Measurements from ENCODE around the gene CD58.
A peak's percentile ranks its signal among the peaks of the same experiment; 100 is the strongest.
"Not testable (repeated sequence)": the region's sequence is repeated elsewhere in the genome, so short reads cannot be mapped to it uniquely, and the experiment has no call there.

The CD58 gene

DNA sequence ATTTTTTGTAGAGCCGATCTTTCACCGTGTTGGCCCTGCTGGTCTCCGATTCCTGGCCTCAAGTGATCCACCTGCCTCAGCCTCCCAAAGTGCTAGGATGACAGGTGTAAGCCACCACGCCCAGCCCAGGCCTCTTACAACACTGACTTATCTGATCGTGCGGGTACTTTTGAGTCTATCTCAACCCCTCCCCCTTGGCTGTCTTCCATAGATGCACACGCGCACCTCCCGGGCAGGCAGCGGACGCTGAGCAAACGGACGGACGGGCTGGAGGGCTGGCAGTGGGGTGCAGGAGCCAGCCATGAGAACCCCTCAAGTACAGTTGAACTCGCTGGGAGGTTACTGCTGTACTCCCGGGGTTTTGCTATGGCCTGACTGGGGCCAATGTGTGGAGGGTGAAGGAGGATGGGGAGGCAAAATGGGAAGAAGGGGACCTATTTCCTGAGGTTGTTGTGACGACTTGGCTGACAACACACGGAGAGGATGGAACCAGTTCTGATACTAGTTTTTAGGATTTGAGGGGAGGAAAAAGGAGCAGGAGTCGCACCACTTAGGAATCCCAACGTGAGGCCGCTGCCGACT, 959 bp downstream of the CD58 start:
- DNase-seq = peak; percentile 64

DNA sequence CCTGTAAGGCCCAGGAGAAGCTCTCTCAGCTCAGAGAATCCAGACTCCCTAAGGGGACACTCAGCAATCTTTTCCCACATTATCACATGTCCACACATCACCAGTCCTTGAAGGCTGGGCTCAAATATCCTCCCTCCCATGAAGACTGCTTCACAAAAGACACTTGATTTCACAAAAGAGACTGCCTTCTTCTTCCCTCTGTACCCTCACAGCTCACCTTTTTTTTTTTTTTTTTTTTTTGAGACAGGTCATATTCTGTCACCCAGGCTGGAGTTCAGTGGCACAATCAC, 1.5 kb downstream of the CD58 start:
- no peak for DNase-seq

DNA sequence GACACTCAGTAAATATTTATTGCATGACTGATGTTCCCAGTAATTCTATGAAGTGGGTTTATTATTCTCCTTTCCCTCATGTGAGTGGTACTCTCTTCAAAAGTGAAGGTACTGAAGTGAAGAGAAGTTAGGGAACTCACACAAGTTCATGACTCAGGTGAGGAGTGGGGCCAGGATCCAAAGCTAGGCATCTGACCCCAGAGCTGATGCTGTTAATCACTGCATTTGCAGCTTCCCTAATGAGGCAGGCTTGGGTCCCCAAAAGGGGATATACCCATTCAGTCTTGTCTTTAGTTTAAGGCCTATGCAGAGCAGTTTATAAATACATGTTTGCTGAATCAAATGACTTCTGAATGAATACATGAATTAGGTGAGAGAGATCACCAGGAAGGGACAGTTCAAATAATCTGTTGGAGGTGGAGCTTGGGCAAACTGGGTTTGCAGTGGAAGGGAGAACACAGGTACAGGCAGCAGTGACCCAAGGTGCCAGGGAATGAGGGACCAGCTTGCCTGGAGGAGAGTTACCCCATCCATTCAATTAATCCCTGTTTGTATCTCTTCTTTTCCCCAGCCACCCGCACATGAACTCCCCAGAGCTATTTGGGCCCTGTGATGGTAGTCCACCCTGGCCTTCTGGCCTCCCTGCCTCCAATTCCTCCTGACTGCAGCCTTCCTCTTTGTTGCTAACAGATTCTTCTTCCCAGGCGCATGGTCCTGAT, 2.0 kb downstream of the CD58 start:
- no peak for DNase-seq

DNA sequence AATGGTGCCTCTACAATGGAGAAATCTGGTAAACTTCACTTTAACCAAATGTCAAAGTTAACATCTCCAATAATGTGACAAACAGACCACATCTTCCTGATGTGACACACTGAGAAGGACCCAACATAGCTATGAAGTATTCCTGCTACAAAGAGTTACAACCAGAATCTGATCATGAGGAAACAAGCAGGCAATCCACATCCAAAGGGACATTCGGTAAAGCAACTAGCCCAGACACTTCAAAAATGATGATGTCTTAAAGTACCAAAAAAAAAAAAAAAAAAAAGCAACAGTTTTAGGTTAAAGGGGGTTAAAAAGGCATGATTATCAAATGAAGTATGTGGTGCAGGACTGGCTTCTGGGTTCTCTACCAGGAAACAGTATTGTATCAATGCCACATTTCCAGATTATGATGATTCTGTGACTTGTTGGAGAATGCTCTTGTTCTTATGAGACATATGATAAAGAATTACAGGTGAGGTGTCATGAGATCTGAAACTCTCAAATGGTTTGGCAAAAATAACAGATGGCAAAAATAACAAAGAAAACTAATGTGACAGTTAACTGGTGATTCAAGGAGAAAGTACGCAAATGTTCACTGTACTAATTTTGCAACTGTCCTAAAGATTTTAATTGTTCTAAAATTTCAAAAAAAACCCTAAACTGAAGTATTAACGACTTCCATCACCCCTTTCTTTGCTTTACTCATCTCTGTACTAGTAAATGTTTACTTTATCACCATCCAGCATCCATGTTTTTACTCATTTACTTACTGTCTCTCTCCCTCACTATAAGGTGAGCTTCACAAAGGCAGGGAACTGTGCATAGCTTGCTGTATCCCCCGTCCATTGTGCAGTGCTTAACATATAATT, 2.8 kb downstream of the CD58 start:
- DNase-seq = no peak

DNA sequence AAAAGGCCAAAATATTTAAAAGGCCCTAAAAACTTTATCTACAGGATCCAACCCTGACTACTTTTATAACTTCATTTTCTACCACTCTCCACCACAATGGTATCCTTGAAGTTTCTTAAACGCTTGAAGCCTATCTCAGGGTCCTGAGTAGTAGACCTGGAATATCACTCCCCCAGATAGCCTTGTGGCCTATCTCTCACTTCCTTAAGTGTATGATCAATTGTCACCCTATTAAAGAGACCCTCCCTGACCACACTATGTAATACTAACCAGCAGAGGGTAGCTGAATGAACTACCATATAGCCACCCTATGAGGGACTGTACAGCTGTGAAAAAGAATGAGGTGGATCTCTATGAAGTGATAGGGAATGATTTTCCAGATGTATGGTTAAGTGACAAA, 5.6 kb downstream of the CD58 start:
- DNase-seq = no peak

DNA sequence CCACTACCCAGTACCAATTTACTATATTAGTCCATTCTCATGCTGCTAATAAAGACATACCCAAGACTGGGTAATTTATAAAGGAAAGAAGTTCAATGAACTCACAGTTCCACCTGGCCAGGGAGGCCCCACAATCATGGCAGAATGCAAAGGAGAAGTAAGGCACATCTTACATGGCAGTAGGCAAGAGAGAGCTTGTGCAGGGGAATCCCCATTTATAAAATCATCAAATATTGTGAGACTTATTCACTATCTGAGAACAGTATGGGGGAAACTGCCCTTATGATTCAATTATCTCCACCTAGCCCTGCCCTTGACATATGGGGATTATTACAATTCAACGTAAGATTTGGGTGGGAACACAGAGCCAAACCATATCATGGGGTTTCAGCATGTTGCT, 6.4 kb downstream of the CD58 start:
- no peak for DNase-seq

DNA sequence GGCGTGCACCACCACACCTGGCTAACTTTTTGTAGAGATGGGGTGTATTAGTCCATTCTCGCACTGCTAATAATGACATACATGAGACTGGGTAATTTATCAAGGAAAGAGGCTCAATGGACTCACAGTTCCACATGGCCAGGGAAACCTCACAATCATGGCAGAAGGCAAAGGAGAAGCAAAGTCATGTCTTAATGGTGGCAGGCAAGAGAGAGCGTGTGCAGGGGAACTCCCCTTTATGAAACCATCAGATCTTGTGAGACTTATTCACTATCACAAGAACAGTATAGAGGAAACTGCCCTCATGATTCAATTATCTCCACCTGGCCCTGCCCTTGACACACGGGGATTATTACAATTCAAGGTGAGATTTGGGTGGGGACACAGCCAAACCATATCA, 8.4 kb downstream of the CD58 start:
- not testable (repeated sequence) for DNase-seq

DNA sequence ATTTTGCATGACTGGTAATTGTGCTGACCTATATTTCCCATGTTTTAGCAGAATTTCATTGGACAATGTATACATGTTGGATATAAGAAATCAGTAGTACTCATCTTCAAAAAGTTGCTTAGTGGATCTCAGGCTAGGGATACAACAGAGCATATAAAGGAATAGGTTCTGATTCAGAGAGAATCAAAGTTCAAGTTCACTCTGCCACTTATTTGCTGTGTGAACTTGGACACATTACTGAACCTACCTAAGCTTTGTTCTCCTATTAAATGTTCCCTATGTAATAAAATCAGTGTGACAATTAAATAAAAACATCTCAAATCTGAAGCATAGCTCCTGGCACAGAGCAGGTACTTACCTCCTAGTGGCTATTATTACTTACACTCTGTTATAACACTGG, 9.3 kb downstream of the CD58 start:
- no peak for DNase-seq

DNA sequence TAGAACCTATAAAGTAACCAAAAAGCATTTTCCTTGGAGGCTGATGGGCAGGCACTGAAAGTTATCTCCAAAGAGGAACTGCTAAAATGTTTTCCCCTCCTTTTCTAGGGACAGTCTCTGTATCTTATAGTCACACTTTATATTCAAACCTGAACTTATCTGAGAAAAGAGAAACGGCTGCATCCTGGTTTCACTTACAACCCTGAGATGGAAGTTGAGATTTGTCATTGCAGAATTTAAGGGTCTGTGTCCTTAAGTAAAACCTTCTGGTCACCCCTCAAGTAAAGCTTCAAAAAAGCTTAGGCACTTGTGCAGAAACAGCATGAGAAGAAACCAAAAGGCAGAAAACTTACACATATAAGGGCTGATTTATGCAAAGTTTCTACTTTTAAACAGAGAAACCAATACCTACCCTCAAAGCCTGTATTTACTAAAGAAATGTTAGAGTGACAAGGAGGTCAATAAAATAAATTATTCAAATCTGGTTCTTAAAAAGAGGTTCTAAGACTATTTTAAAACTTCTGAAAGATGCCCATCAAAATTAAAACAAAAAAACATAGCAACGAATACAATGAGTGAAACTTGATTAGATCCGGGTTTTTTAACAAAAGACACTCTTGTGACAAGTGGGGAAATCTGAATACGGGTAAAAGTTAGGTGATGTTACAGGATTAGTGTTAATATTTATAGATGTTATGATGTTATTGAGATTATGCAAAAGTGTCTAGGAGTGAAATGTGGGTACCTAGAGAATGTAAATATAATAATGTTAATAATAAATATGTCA, 9.9 kb downstream of the CD58 start:
- no peak for DNase-seq

DNA sequence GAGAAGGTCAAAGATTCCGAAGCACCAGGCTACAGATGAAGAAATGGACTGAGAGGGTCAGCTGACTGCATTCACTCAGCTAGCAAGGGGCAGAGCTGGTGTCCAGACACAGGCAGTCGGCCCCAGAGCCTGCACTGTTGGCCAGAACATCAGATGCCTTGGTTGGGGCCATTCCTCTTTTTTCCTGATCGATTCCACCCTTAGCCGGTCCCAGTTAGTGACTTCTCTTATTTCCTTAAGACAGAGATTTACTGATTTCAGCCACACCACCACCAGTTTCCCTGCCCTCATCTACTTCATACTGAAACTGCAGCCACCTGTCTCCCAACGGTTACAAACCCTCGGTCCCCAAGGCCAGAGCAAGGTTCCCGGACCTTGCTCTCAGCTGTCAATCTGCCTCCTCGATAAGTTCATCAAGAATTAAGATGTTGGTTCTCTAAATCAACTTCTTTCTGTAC, 11.5 kb downstream of the CD58 start:
- no peak for DNase-seq

DNA sequence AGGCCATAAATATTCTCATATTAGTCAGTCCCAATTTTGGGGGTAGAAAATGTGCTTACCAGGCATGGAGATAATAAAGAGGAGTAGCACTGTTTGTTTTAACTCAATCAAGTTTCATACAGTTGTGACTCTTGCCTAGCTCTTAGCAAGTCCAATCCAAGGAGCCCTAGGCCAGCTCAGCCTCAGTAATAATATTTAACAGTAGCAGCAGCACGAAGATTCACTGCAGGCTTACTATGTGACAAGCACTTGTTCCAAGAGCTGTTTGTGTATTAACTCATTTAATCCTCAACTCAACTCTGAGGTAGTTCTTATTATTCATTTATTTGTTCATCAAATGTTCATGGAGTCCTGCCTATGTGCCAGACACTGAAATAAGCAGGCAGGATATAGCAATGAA, 12.3 kb downstream of the CD58 start:
- DNase-seq = no peak

DNA sequence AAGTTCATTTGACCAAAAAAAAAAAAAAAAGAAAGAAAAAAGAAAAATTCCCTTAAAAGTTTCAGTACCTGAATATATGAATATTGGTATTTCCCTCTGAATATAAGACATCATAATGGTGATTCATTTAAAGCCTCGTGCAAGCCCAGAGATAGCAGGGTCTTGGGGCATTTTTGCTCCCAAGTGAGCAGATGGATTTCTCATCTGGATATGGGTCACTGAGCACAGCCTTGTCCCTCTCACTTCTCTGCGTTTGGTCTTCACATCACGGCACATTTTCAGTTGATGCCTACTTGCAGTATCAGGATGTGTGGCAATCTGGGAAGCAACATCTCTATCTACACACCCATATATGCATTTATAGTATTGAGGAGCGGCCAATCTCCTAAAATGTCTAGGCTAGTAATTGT, 12.7 kb downstream of the CD58 start:
- no peak for DNase-seq

DNA sequence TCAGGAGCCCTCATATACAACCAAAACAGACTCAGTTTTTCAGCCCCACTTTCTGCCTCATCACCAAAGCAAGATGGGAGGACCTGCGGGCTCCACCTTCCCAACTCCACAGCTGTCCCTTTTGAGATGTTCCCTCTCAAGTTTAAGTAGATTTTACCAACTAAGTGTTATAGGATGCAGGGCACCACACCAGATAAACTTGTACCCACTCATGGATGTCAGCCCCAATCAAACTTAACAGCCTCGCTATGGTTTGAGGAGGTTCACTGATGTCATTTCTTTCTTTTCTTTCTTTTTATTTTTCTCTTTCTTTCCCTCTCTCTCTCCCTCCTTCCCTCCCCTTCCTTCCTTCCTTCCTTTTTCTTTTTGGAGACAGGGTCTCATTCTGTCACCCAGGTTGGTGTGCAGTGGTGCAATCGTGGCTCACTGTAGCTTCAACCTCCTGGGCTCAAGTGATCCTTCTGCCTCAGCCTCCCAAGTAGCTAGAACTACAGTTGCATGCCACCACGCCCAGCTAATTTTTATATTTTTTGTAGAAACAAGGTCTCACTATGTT, 13.4 kb downstream of the CD58 start:
- DNase-seq = no peak

DNA sequence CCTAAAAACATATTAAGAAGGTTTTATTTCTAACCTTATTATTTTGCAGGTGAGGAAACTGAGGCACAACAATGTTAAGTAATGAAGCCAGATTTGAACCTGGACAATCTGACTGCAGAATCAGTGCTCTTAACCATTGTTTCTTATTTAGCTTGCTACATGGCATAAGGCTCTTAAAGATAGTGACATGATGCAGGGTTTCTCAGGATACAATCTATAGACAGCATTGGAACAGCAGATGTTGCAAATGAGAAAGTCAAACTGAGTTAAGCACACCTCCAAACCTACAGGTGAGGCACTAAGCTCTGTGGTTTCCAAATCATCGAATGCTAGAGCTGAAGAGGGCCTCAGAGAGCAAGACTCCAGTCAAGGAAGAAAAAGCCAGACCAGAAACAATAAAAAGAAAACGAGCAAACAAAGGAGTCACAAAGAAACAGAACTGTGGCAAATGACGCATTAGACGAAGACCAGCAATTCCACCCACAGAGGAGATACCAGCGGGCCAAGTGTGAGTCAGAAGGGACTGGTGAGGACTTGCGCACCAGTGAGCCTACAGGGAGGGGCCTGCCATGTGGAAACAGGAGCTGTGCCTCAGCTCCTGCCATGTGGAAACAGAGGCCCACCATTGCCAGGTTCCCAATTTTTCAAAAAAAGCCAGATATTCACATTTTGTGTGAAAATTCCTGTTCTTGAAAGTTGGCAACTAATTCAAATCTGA, 14.4 kb downstream of the CD58 start:
- no peak for DNase-seq

DNA sequence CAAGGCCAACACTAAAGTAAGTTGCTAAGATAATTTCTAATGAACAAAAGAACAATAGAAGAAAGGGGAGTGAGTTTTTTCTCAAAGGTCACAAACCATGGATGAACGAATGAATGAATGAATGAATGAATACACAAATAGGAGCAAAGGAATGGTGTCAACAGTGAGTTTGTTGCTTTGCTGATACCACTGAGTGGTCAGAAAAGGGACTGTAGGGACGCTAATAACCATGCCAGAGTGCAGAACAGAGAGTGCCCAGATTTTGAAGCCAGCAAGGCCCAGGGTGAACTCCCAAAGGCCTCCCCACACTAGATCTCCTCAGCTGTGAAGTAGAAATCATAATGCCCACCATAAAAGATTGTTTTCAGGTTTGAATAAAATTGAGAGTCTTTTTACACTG, 15.9 kb downstream of the CD58 start:
- no peak for DNase-seq

DNA sequence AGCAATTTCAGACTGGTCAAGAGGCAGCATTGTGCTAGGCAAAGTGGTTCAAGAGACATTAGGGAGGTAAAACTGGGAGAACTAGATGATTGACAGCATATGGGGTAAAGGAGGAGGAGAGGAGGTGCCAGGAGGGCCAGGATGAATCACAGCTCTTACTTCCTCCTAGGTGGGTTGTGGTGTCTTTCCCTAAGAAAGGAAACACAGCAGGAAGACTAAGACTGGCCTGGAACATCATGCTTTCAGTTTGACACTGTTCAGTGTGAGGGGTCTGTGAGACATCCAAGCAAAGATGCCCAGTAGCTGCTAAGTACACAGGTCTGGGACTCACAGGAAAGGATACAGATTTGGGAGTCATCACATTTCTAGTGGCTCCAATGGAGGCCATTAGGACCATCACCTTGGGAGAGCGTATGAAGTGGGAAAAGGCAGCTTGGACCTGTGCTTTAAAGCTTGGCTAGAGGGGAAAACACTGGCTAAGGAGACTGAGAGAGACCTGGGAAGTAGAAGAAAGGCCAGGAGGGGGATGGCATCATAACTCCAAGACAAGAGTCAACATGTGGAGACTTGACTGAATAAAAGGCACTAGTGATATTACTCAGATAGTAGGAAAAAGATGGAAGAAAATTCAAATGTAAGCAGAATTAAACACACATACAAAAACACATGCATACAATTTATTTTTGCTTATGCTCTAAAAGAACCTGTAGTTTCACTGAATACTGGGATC, 17.3 kb downstream of the CD58 start:
- DNase-seq = no peak

DNA sequence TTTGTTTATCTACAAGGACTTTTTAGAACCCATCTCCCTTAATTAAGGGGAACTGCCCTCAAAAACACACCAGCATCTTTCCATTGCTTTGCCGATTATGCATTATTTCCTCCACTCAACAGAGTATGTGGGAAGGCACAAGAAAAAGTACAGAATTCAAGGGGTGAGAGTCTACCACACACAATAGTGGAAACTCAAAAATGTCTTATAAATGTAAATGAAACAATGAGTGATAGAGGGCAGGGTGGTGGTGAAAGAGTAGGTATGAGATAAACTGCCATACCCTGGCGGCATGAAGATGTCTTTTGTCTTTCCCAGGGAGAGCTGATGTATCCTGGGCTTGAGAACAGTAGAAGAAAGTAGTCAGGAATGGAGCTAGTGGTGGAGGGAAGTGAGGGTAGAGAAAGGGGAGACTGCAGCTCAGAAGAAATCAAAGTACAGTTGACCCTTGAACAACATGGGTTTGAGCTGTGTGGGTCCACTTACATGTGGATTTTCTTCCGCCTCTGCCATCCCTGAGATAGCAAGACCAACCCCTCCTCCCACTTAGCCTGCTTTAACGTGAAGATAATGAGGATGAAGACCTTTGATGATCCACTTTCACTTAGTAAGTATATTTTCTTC, 24.4 kb downstream of the CD58 start:
- DNase-seq = no peak

DNA sequence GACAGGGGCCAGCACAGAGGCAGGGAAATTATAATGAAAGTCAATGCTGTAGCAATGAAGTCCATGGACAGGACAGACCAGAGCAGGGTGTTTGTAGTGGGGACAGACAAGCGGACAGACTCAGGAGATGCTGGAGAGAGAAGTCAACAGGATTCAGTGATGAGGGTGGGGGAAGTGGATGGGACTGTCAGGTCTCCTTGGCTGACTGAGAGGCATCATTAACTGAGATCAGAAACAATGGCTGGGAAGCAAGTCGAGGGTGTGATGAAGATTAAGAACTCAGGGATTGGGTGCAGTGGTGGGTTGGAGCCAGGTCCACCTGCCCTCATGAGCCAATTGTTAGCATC, 25.5 kb downstream of the CD58 start:
- no peak for DNase-seq

DNA sequence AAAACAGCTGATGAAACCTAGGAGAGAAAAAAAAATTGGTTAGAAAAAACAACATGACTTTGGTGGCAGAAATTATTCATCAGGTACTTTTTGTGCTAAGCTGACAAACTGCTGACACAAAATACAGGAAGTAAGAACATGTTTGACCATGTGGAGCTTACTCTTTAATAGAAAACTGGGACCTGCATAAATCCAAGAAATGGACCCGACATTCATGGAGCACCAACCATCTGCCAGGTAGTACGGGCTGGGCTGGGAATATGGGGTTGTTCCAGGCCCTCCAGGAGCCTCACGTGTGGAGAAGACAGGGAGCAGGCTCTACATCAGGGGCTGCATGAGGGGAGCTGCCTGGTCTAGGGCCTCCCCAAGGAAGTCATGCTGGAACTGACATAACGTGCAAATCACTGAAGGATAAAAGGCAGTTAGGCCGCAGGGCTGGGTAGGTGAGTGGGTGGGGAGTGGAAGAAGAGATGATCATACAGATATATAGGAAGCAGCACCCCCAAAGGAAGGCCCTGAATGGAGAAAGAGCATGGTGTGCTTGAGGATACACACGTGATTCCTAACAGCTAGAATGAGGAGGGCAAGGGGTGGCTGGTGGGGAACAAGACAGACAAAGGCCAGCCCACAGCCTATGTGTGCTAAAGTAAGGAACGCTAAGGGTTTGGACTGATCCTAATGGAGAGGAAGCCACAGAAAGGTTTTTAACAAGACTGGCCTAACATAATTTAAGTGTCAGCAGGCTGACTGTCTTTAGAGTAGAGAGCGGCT, 26.1 kb downstream of the CD58 start:
- no peak for DNase-seq

DNA sequence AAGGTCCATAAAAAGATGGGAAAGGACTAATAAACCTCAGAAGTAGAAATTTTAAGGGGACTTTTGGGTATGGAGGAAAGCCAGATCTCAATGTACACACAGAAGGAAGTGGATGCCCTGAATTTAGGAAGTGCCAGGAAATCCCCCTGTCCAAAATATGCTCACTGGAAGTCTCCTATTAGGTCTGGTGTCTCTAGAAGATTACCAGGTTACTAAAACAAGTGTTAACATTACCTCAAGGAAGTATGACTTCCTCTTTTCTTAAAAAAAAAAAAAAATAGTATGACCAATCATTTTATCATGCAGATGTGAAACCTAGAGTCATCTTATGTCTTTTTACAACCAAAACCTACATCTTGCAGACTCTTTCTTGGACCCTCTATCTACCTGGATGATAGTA, 30.7 kb downstream of the CD58 start:
- DNase-seq = no peak

DNA sequence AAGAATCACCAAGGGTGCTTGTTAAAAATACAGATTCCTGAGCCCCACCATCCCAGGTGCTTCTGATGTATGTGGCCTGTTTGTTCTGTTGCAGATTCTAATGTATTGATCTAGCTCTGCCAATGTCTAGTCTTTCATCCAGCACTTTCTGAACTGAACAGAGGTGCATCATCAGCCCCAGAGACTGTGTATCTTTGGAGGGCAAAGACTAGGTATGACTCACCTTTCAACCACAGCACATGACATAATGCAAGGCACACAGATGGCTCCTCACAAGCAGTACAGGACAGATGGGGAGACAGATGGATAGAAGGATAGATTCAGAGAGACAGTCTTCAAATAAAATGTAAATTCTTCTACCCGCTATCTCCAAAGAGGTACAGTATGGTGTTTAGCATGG, 32.3 kb downstream of the CD58 start:
- no peak for DNase-seq

Data from NCI-H345 (cell line).